ENCODE data around the gene FBLN5. TPM values are rescaled to one million over a fixed set of nuclear protein-coding genes. Genes with fewer than 3 reads are reported as not detected.
A peak's percentile ranks its signal among the peaks of the same experiment; 100 is the strongest.

The FBLN5 gene, protein sequence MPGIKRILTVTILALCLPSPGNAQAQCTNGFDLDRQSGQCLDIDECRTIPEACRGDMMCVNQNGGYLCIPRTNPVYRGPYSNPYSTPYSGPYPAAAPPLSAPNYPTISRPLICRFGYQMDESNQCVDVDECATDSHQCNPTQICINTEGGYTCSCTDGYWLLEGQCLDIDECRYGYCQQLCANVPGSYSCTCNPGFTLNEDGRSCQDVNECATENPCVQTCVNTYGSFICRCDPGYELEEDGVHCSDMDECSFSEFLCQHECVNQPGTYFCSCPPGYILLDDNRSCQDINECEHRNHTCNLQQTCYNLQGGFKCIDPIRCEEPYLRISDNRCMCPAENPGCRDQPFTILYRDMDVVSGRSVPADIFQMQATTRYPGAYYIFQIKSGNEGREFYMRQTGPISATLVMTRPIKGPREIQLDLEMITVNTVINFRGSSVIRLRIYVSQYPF
- total RNA-seq (0.74 and 0.88 TPM in 2 replicates), polyA plus RNA-seq (1.6 and 1.9 TPM in 2 replicates)

DNA sequence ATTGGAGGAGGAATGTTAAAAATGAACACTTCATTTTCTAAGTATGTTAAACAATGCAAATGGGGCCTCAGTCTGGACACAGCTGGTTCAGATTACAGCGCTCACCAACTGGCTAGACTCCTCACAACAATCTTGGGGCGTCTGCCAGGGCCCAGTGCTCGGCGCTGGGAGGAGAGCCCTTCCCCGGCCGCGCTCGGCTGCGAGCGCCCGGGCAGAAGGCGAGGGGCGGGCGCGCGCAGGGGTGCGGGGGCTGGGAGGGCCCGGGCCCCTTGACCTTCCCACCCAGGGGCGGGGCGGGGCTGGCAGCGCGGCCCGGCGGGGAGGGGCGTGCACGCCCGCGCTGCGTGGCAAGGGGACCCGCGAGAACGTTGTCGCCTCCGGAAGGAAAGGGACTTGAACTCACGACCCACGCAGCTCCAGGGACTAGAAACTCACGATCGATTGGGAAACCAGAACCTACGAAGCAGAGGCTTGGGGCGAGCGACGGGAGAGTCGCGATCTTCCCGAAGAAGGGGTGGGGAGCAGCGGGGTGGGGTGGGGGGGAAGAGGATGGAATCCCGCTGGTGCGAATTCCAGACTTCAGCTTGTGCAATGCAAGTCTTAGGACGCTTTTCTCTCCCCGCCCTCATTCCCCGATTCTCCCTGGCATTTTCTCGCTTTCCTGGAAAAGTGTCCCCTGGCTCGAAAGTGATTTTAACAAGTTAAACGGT lies at the start of gene FBLN5:
Gene FBLN5 (minus strand): TSS at position 220 of the 710 bp plus-strand sequence. CDS start 465 bp downstream, outside the sequence.
- no peaks in the 10 kb centered on the region for H3K36me3 ChIP-seq
- TF ChIP-seq, protein P1, sequence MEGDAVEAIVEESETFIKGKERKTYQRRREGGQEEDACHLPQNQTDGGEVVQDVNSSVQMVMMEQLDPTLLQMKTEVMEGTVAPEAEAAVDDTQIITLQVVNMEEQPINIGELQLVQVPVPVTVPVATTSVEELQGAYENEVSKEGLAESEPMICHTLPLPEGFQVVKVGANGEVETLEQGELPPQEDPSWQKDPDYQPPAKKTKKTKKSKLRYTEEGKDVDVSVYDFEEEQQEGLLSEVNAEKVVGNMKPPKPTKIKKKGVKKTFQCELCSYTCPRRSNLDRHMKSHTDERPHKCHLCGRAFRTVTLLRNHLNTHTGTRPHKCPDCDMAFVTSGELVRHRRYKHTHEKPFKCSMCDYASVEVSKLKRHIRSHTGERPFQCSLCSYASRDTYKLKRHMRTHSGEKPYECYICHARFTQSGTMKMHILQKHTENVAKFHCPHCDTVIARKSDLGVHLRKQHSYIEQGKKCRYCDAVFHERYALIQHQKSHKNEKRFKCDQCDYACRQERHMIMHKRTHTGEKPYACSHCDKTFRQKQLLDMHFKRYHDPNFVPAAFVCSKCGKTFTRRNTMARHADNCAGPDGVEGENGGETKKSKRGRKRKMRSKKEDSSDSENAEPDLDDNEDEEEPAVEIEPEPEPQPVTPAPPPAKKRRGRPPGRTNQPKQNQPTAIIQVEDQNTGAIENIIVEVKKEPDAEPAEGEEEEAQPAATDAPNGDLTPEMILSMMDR (IDR thresholded peaks at IDR 0.05; ENCODE audit: low read depth, low read length) = no peak
- H3K4me3 ChIP-seq = peak within 1 kb of the TSS; percentile 37
- H3K27me3 ChIP-seq = peaks cover 40% of the 10 kb centered on the region
- H3K27ac ChIP-seq = no peak within 1 kb of the TSS
- peak; percentile 75 to 85 for DNase-seq (ENCODE audit: low read depth in 1 of 2, low spot score in 1 of 2)
- no peaks in the 10 kb centered on the region for H3K9me3 ChIP-seq (ENCODE audit: low read depth)
- H3K4me1 ChIP-seq (ENCODE audit: low read depth) = no peaks in the 10 kb centered on the region

DNA sequence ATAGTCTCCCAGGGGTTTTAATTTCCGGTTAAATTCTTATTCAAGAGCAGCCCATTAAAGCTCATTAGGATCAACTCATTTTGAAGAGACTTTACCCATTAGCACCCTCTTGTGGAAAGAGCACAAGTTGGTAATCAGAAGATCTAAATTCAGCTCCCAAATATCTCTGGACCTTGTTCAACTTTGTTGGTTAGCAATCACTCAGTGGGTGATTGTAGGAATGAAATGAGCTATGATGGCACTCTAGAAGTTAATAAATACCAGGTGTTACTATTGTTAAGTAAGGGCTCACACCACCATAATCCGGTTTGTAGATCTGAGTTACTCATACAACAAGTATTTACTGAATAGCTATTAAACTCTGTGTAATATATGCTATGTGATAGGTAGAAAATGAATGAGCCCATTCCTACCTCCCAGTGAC lies 49.5 kb upstream of the FBLN5 start:
- Histone ChIP-seq H3K27me3 (no peaks in the 10 kb centered on the region), H3K27ac (no peak overlapping the region), H3K9me3 (ENCODE audit: low read depth) (no peaks in the 10 kb centered on the region), H3K4me3 (no peak overlapping the region), H3K36me3 (peaks cover 35% of the 10 kb centered on the region), H3K4me1 (ENCODE audit: low read depth) (no peaks in the 10 kb centered on the region)
- DNase-seq (ENCODE audit: low read depth in 1 of 2, low spot score in 1 of 2) = peak; percentile 28 to 72
- TF ChIP-seq, protein P1 (IDR thresholded peaks at IDR 0.05; ENCODE audit: low read depth, low read length) = peak; percentile 64

DNA sequence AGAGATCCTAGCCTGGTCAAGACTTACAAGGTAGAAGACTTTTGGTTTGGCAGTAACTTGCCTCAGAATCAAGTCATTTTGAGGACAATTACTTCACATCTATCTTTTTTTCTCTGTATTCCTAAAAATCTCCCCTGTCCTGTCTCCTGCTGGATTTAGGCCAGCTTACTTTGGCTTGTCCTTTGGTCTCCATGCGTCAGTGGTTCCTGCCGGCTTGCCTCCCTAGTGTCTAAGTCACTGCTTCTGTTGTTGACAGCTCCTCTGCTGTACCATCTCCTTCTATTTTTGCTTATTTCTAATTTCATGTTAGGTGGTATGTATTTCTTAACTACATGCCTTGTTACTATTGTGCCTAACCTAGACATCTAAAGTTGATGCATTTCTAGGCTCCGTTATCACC lies 39.7 kb upstream of the FBLN5 start:
- Histone ChIP-seq H3K27me3 (no peaks in the 10 kb centered on the region), H3K4me1 (ENCODE audit: low read depth) (no peaks in the 10 kb centered on the region), H3K9me3 (ENCODE audit: low read depth) (no peaks in the 10 kb centered on the region), H3K36me3 (peaks cover 52% of the 10 kb centered on the region), H3K4me3 (no peak overlapping the region), H3K27ac (no peak overlapping the region)
- TF ChIP-seq, protein P1 (IDR thresholded peaks at IDR 0.05; ENCODE audit: low read depth, low read length) = no peak
- no peak for DNase-seq (ENCODE audit: low read depth in 1 of 2, low spot score in 1 of 2)

DNA sequence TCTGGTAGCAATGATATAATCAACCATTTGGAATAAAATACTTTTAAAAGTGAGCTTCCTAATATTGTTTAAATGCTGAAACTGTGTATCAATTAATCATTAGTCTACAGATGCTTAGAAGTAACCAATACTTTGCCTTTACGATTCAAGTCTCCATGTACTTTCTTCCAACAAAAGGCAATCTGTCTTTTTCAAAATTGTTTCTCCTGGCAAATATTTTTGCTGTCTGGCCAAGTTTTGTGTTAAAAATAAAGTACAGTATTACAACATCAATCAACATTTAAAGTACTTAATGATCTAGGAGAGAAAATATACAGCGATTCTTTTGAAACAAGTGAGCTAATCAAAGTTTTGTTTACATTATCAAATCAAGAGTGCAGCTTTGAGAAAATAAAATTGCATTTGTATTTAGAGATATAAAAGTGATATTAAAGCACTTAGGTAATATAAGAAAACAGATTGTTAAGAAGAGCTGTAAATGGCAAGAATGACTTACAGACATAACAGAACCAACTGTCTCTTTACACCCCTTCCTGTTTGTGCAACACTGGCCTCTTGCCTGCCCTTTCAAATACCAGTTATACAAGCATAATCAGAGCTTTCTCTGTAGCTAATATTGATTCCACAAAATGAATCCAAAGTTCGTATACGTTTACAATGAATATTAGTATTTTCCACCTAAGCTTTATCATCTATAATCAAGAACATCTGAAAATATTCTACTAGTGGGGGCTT lies 38.2 kb upstream of the FBLN5 start:
- Histone ChIP-seq H3K4me1 (ENCODE audit: low read depth) (no peaks in the 10 kb centered on the region), H3K27ac (no peak overlapping the region), H3K9me3 (ENCODE audit: low read depth) (no peaks in the 10 kb centered on the region), H3K27me3 (no peaks in the 10 kb centered on the region), H3K4me3 (no peak overlapping the region), H3K36me3 (peaks cover 42% of the 10 kb centered on the region)
- peak in 1 of 2 donors; percentile 58 for DNase-seq (ENCODE audit: low read depth in 1 of 2, low spot score in 1 of 2)
- TF ChIP-seq, protein P1 (IDR thresholded peaks at IDR 0.05; ENCODE audit: low read depth, low read length) = no peak

DNA sequence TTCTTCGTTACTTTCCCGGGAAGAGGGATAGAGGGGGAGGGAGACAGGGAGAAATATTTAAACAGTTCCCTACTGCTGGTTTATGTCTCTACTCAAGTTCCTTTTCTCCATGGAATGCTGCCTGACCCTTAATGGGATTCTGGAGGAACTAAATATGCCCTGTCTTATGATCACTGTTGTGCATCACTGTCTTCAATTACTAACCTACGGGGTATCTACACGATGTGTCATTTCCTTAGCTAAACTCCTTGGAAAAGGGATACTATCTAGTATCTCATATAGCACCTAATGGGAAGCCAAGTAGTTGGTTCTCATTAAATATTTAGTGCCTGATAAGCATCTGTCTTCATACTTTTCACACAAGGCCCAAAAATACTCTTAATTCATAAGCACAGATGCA lies 37.5 kb upstream of the FBLN5 start:
- TF ChIP-seq, protein P1 (IDR thresholded peaks at IDR 0.05; ENCODE audit: low read depth, low read length) = no peak
- H3K9me3 ChIP-seq (ENCODE audit: low read depth) = no peaks in the 10 kb centered on the region
- H3K27me3 ChIP-seq = no peaks in the 10 kb centered on the region
- H3K36me3 ChIP-seq = peaks cover 42% of the 10 kb centered on the region
- H3K4me3 ChIP-seq = no peak overlapping the region
- peak in 1 of 2 donors; percentile 19 for DNase-seq (ENCODE audit: low read depth in 1 of 2, low spot score in 1 of 2)
- no peak overlapping the region for H3K27ac ChIP-seq
- no peaks in the 10 kb centered on the region for H3K4me1 ChIP-seq (ENCODE audit: low read depth)

All from cardiac muscle cell (in vitro differentiated cells and primary cell).